ENCODE measurements around the gene MMP28.

DNA sequence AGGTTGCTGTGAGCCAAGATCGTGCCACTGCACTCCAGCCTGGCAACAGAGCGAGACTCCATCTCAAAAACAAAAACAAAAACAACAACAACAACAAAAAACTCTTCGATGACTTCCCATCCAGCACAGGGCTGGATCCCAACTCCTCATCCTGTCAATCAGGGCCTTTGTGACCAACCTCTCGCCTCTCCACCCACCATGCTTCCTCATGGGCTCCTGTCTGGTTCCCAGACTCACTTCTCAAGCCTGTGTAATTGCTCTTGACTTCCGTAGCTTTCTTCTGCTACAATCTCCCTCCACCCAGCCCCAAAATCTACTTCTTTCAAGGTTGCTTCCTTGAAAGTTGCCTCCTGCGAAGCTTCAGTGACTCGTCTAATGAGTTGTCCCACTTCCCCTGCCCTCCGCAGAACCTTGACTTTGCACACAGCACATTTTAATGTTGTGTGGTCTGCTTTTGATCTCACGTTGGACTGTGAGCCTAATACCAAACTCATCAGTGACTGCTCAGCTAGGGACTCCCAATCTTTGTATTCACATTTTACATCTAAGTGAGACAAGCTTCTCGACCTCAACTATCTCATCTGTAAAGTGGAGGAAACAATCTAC, 64.9 kb downstream of the MMP28 start:
- TF ChIP-seq, protein P1, sequence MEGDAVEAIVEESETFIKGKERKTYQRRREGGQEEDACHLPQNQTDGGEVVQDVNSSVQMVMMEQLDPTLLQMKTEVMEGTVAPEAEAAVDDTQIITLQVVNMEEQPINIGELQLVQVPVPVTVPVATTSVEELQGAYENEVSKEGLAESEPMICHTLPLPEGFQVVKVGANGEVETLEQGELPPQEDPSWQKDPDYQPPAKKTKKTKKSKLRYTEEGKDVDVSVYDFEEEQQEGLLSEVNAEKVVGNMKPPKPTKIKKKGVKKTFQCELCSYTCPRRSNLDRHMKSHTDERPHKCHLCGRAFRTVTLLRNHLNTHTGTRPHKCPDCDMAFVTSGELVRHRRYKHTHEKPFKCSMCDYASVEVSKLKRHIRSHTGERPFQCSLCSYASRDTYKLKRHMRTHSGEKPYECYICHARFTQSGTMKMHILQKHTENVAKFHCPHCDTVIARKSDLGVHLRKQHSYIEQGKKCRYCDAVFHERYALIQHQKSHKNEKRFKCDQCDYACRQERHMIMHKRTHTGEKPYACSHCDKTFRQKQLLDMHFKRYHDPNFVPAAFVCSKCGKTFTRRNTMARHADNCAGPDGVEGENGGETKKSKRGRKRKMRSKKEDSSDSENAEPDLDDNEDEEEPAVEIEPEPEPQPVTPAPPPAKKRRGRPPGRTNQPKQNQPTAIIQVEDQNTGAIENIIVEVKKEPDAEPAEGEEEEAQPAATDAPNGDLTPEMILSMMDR (conservative IDR thresholded peaks at IDR 0.05; ENCODE audit: low read depth, low read length) = no peak
- TF ChIP-seq EZH2 (IDR thresholded peaks at IDR 0.05; ENCODE audit: low read length, unreplicated experiment) = no peak
- TF ChIP-seq EZH2phosphoT487 (IDR thresholded peaks at IDR 0.05; ENCODE audit: borderline replicate concordance, low read length) = no peak

Data from PC-3 (cell line).